Progenitor cell of endocrine pancreas (in vitro differentiated cells): Measurements from ENCODE around the gene MYLK3. TPM values are rescaled to one million over a fixed set of nuclear protein-coding genes. Genes with fewer than 3 reads are reported as not detected.
"Not testable (repeated sequence)": the region's sequence is repeated elsewhere in the genome, so short reads cannot be mapped to it uniquely, and the experiment has no call there.

Experiments used
- DNase-seq: peaks from one replicate; pipeline ENCODE4 v3.0.0; 2021; ENCODE audit warnings: low spot score; ENCODE audit not compliant: unreplicated experiment
- H3K27ac Mint-ChIP-seq: 2 replicates; pipeline ENCODE4 v1.8.0; 2021; ENCODE audit warnings: mild to moderate bottlenecking, moderate library complexity, mixed read lengths
- H3K27me3 Mint-ChIP-seq: 2 replicates; pipeline ENCODE4 v1.8.0; 2021; ENCODE audit warnings: mixed read lengths
- H3K36me3 Mint-ChIP-seq: 2 replicates; pipeline ENCODE4 v1.8.0; 2022; ENCODE audit warnings: mixed read lengths; ENCODE audit not compliant: insufficient read depth
- H3K4me1 Mint-ChIP-seq: 2 replicates; pipeline ENCODE4 v1.8.0; 2021; ENCODE audit warnings: low read depth, mixed read lengths
- H3K4me3 Mint-ChIP-seq: 2 replicates; pipeline ENCODE4 v1.8.0; 2021; ENCODE audit warnings: low read depth, mild to moderate bottlenecking, moderate library complexity, mixed read lengths
- H3K9me3 Mint-ChIP-seq: 2 replicates; pipeline ENCODE4 v1.8.0; 2021; ENCODE audit warnings: low read depth, mixed read lengths
- total RNA-seq: library from RNA; stranded (reverse); gene quantifications from 2 replicates; pipeline ENCODE4 v1.2.1, GENCODE V29; 2021
- TF ChIP-seq, protein P1 (sequence below): fragments of 200-600 bp; sonication (generic); IDR thresholded peaks from one replicate; pipeline ENCODE4 v1.5.0; 2021; ENCODE audit warnings: antibody characterized with exemption, mild to moderate bottlenecking; ENCODE audit not compliant: unreplicated experiment

Gene MYLK3
- total RNA-seq, 1 donor from 2014 or later = 0.77 TPM

- no peak overlapping the region for H3K27ac Mint-ChIP-seq
- no peak overlapping the region for H3K4me3 Mint-ChIP-seq
- H3K36me3 Mint-ChIP-seq = peaks cover 2% of the 10 kb centered on the region
- TF ChIP-seq, protein P1, sequence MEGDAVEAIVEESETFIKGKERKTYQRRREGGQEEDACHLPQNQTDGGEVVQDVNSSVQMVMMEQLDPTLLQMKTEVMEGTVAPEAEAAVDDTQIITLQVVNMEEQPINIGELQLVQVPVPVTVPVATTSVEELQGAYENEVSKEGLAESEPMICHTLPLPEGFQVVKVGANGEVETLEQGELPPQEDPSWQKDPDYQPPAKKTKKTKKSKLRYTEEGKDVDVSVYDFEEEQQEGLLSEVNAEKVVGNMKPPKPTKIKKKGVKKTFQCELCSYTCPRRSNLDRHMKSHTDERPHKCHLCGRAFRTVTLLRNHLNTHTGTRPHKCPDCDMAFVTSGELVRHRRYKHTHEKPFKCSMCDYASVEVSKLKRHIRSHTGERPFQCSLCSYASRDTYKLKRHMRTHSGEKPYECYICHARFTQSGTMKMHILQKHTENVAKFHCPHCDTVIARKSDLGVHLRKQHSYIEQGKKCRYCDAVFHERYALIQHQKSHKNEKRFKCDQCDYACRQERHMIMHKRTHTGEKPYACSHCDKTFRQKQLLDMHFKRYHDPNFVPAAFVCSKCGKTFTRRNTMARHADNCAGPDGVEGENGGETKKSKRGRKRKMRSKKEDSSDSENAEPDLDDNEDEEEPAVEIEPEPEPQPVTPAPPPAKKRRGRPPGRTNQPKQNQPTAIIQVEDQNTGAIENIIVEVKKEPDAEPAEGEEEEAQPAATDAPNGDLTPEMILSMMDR = no peak
- no peaks in the 10 kb centered on the region for H3K9me3 Mint-ChIP-seq
- no peak for DNase-seq
- no peaks in the 10 kb centered on the region for H3K27me3 Mint-ChIP-seq
- peaks cover 55% of the 10 kb centered on the region for H3K4me1 Mint-ChIP-seq
These were observed 61.2 kb downstream of the MYLK3 start for GRCh38 chr16:46686815-46687473.

DNA sequence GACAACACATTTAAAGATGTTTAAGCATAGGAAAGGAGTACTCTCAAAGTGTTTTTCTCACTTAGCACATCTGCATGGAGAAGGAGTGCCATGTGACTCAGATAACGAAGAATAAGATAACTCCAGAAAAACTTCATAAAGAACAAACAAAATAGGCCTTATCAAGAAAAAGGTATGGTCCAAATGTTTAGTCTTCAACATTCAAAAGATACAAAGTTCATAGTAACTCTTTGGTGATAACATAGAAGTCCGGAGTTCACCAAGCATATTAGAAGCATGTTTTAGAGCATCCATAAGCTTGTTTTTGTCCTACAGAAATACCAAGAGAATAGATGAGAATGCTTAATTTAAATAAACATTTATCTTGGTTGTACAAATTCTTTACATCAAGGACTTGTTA lies 66.3 kb downstream of the MYLK3 start:
- not testable (repeated sequence) for DNase-seq, H3K27me3 Mint-ChIP-seq, H3K9me3 Mint-ChIP-seq, H3K4me3 Mint-ChIP-seq, H3K27ac Mint-ChIP-seq
- Mint-ChIP-seq H3K36me3 (peaks cover 15% of the 10 kb centered on the region), H3K4me1 (peaks cover 38% of the 10 kb centered on the region)

DNA sequence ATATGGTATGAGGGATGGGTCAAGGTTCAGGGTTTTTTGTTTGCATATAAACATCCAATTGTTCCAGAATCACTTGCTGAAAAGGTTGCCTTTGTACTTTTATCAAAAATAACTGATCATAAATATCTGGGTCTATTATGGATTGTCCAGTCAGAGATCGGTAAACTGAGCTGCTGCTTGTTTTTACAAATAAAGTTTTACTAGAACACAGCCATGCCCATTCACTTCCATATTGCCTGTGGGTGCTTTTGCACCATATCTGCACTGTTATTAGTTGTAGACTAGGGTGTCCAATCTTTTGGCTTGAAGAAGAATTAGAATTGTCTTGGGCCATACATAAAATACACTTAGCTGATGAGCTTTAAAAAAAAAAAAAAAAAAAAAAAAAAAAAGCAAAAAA lies 70.2 kb downstream of the MYLK3 start:
- DNase-seq, H3K27me3 Mint-ChIP-seq, H3K4me3 Mint-ChIP-seq, H3K9me3 Mint-ChIP-seq: not testable (repeated sequence)
- Mint-ChIP-seq H3K27ac (peak overlapping the region; percentile 85), H3K4me1 (peaks cover 18% of the 10 kb centered on the region), H3K36me3 (peaks cover 29% of the 10 kb centered on the region)

- DNase-seq = peak; percentile 17
- H3K36me3 Mint-ChIP-seq = peaks cover 39% of the 10 kb centered on the region
- H3K4me1 Mint-ChIP-seq = peaks cover 7% of the 10 kb centered on the region
These were observed 74.7 kb downstream of the MYLK3 start for GRCh38 chr16:46673320-46674013.

DNA sequence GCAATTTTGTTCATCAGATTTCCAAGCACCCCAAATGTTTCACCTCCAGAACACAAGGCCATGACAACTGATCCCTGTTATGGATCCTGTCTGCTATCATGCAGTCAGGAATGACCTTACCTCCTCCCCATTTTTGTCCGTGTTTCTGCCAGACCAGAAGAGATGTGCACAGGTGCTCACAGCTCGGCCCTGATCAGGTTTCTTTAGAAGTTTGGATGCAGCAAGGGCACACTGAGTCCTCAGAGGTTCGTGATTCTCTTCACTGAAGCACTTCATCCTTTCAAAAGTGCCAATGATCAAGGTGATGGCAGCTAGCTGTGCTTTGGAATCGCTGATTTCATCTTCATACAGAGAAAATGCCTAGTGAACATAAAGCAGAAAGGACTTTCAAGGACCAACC lies 86.0 kb downstream of the MYLK3 start:
- Mint-ChIP-seq H3K36me3 (peaks cover 34% of the 10 kb centered on the region), H3K27me3 (no peaks in the 10 kb centered on the region), H3K9me3 (no peaks in the 10 kb centered on the region), H3K4me1 (no peaks in the 10 kb centered on the region), H3K27ac (peak overlapping the region; percentile 37), H3K4me3 (no peak overlapping the region)
- TF ChIP-seq, protein P1 = no peak
- no peak for DNase-seq

More at GRCh38 chr16:46673320-46674013, 74.7 kb downstream of the MYLK3 start:
- TF ChIP-seq, protein P1 = peak; percentile 91
- H3K27me3 Mint-ChIP-seq = no peaks in the 10 kb centered on the region
- H3K9me3 Mint-ChIP-seq = no peaks in the 10 kb centered on the region
- no peak overlapping the region for H3K4me3 Mint-ChIP-seq
- no peak overlapping the region for H3K27ac Mint-ChIP-seq

DNA sequence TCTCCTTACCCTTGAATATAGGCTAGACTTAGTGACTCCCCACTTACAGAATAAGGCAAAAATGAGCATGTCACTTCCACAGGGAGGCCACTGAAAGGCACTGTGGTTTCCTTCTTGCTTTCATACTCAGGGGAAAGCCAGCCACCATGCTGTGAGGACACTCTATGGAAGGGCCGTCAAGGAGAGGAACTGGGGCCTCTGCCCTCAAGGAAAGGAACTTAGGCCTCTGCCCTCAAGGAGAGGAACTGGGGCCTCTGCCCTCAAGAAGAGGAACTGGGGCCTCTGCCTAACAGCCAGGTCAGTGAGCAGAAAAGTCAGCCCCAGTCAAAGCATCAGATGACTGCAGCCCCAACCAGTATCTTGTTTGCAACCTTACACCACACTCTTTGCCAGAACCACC lies 89.2 kb downstream of the MYLK3 start:
- TF ChIP-seq, protein P1 = no peak
- no peak for DNase-seq
- H3K4me3 Mint-ChIP-seq = no peak overlapping the region
- no peak overlapping the region for H3K27ac Mint-ChIP-seq
- H3K4me1 Mint-ChIP-seq = no peaks in the 10 kb centered on the region
- H3K9me3 Mint-ChIP-seq = no peaks in the 10 kb centered on the region
- H3K27me3 Mint-ChIP-seq = no peaks in the 10 kb centered on the region
- H3K36me3 Mint-ChIP-seq = peaks cover 26% of the 10 kb centered on the region

Other genes with a start within 250 kb of the MYLK3 start
- gene SHCBP1, start 127.0 kb downstream of the MYLK3 start, total RNA-seq = 7.7 and 8.3 TPM in 2 replicates
- gene VPS35, start 59.2 kb downstream of the MYLK3 start, total RNA-seq = 128 and 132 TPM in 2 replicates
- 41.7 and 42.2 TPM in 2 replicates for gene ORC6, start 58.7 kb downstream of the MYLK3 start, total RNA-seq
- gene C16orf87, start 82.8 kb upstream of the MYLK3 start, total RNA-seq = 17.2 and 17.8 TPM in 2 replicates
- gene GPT2, start 136.0 kb upstream of the MYLK3 start, total RNA-seq = 93.1 and 99.5 TPM in 2 replicates
- gene DNAJA2, start 225.3 kb upstream of the MYLK3 start, total RNA-seq = 62.8 and 63.7 TPM in 2 replicates